Thymus (tissue), 14 donors: ENCODE results near the gene FGF2. TPM values are rescaled to one million over a fixed set of nuclear protein-coding genes. Genes with fewer than 3 reads are reported as not detected.
A peak's percentile ranks its signal among the peaks of the same experiment; 100 is the strongest.

Experiments used
- DNase-seq, 9 donors: peaks; one replicate each; pipeline ENCODE4 v3.0.0-alpha.2; 2013; ENCODE audit warnings: low spot score in 9 of 9, low read depth in 6 of 9, missing footprints in 1 of 9
- H3K27ac ChIP-seq, 2 donors: one replicate each; pipeline ENCODE4 v1.5.1; 2013; ENCODE audit warnings: control low read depth in 1 of 2, low read depth in 1 of 2, low read length in 1 of 2, mild to moderate bottlenecking in 1 of 2, moderate library complexity in 1 of 2
- H3K27me3 ChIP-seq, 2 donors: one replicate each; pipeline ENCODE4 v1.5.1; 2013; ENCODE audit warnings: low read length in 1 of 2; ENCODE audit not compliant: control insufficient read depth in 2 of 2, insufficient read depth in 1 of 2
- H3K36me3 ChIP-seq, 2 donors: one replicate each; pipeline ENCODE4 v1.5.1; 2013; ENCODE audit warnings: low read length in 1 of 2, mild to moderate bottlenecking in 1 of 2, moderate library complexity in 1 of 2; ENCODE audit not compliant: control insufficient read depth in 2 of 2, insufficient read depth in 2 of 2
- H3K4me1 ChIP-seq, 2 donors: one replicate each; pipeline ENCODE4 v1.5.1; 2013; ENCODE audit warnings: low read length in 2 of 2; ENCODE audit not compliant: control insufficient read depth in 2 of 2, insufficient read depth in 2 of 2
- H3K4me3 ChIP-seq, 2 donors: one replicate each; pipeline ENCODE4 v1.5.1; 2013; ENCODE audit warnings: low read length in 2 of 2, control low read depth in 1 of 2, mild to moderate bottlenecking in 1 of 2
- H3K9me3 ChIP-seq, 2 donors: one replicate each; pipeline ENCODE4 v1.5.1; 2013; ENCODE audit warnings: low read length in 1 of 2, mild to moderate bottlenecking in 1 of 2; ENCODE audit not compliant: control insufficient read depth in 2 of 2, insufficient read depth in 1 of 2
- WGBS: extraction: QIAGEN DNeasy Blood & Tissue Kit; methylation state at CpG from one replicate; pipeline ENCODE4 v1.1.7; 2013; 5-methylcytosine and 5-hydroxymethylcytosine counted together
- long read RNA-seq, 10 donors: transcript quantifications; one replicate each; lab custom pipeline, GENCODE V29; 2026
- polyA plus RNA-seq: library from polyadenylated mRNA; stranded (reverse); fragments of 200-250 nt; gene quantifications from one replicate; pipeline ENCODE4 v1.2.3, GENCODE V29; 2013
- total RNA-seq: library from RNA; stranded (reverse); fragments of 120-200 nt; gene quantifications from one replicate; pipeline ENCODE4 v1.2.4, GENCODE V29; 2013
- donor health status: healthy.

FGF2 gene
- total RNA-seq, result 2.0 TPM
- polyA plus RNA-seq, result 3.7 TPM
- long read RNA-seq, donor 1, result 0 reads
- long read RNA-seq, donor 2, result 0 reads
- long read RNA-seq, donor 3, full-length matches to known transcripts, result 1 of 1 reads
- long read RNA-seq, donor 3, partial matches to known transcripts, result 0 of 1 reads
- long read RNA-seq, donor 3, other reads (novel, unspliced or antisense), result 0 of 1 reads
- long read RNA-seq, donor 4, full-length matches to known transcripts, result 1 of 1 reads
- long read RNA-seq, donor 4, partial matches to known transcripts, result 0 of 1 reads
- long read RNA-seq, donor 4, other reads (novel, unspliced or antisense), result 0 of 1 reads
- long read RNA-seq, donor 5, full-length matches to known transcripts, result 2 of 8 reads
- long read RNA-seq, donor 5, partial matches to known transcripts, result 6 of 8 reads
- long read RNA-seq, donor 5, other reads (novel, unspliced or antisense), result 0 of 8 reads
- long read RNA-seq, donor 6, full-length matches to known transcripts, result 5 of 5 reads
- long read RNA-seq, donor 6, partial matches to known transcripts, result 0 of 5 reads
- long read RNA-seq, donor 6, other reads (novel, unspliced or antisense), result 0 of 5 reads
- long read RNA-seq, donor 7, full-length matches to known transcripts, result 1 of 1 reads
- long read RNA-seq, donor 7, partial matches to known transcripts, result 0 of 1 reads
- long read RNA-seq, donor 7, other reads (novel, unspliced or antisense), result 0 of 1 reads
- long read RNA-seq, donor 8, full-length matches to known transcripts, result 1 of 1 reads
- long read RNA-seq, donor 8, partial matches to known transcripts, result 0 of 1 reads
- long read RNA-seq, donor 8, other reads (novel, unspliced or antisense), result 0 of 1 reads
- long read RNA-seq, donor 9, full-length matches to known transcripts, result 1 of 1 reads
- long read RNA-seq, donor 9, partial matches to known transcripts, result 0 of 1 reads
- long read RNA-seq, donor 9, other reads (novel, unspliced or antisense), result 0 of 1 reads
- long read RNA-seq, donor 10, full-length matches to known transcripts, result 1 of 1 reads
- long read RNA-seq, donor 10, partial matches to known transcripts, result 0 of 1 reads
- long read RNA-seq, donor 10, other reads (novel, unspliced or antisense), result 0 of 1 reads

- H3K27ac ChIP-seq, result peak within 1 kb of the TSS; percentile 55 to 60
- H3K9me3 ChIP-seq, result no peaks in the 10 kb centered on the region
- peaks cover 56 to 83% of the 10 kb centered on the region in 2 donors for H3K27me3 ChIP-seq
- H3K4me1 ChIP-seq, result peaks cover 0 to 11% of the 10 kb centered on the region in 2 donors
- H3K36me3 ChIP-seq, result no peaks in the 10 kb centered on the region
- WGBS, result 3% methylated on average over 97 of the region's 97 CpGs
- DNase-seq, result peak in 1 of 9 donors; percentile 2
- H3K4me3 ChIP-seq, result peak within 1 kb of the TSS; percentile 34 to 46
Observed at GRCh38 chr4:122826553-122827257, at the start of gene FGF2. TSS of gene FGF2 (plus strand) at chr4:122826831. CDS start at chr4:122827175, 344 bp downstream.

- no peaks in the 10 kb centered on the region for H3K9me3 ChIP-seq
- H3K27ac ChIP-seq, result no peak overlapping the region
- no peaks in the 10 kb centered on the region for H3K27me3 ChIP-seq
- WGBS, result 94% methylated on average over 4 of the region's 4 CpGs
- H3K4me1 ChIP-seq, result no peaks in the 10 kb centered on the region
- H3K4me3 ChIP-seq, result no peak overlapping the region
- no peak for DNase-seq
- H3K36me3 ChIP-seq, result no peaks in the 10 kb centered on the region
Observed at GRCh38 chr4:122776916-122777315, 49.7 kb upstream of the FGF2 start.

DNA sequence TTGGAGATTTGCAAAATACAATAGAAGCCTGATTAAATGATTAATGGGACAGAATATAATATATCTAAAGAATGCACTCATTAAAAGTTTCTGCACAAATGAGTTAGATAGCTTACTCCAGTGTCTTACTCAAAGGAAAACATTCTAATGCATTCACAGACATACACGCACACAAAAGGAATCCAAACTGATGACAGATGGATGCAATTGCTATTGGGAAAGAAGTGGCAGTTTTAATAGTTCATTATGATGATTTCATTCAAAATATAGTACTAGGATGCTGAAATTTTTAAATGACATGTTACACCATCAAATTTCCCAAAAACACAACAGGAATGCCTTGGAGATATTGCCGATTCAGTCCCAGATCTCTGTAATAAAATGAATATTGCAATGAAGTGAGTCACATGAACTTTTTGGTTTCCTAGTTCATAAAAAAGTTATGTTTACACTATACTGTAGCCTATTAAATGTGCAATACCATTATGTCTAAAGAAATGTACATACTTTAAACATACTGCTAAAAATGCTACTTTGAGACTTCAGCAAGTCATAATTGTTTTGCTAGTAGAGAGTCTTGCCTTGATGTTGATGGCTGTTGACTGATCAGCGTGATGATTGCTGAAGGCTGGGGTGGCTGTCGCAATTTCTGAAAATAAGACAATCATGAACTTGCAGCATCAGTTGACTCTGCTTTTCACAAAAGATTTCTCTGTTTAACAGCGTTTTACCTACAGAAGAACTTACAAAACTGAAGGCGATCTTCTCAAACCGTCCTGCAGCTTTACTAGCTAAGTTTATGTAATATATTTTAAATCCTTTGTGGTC lies 48.6 kb upstream of the FGF2 start:
- no peak for DNase-seq
- Histone ChIP-seq H3K36me3 (no peaks in the 10 kb centered on the region), H3K27me3 (no peaks in the 10 kb centered on the region), H3K9me3 (no peaks in the 10 kb centered on the region), H3K4me3 (no peak overlapping the region), H3K4me1 (no peaks in the 10 kb centered on the region), H3K27ac (no peak overlapping the region)
- 99% methylated on average over 7 of the region's 7 CpGs for WGBS

- no peak for DNase-seq
- Histone ChIP-seq H3K27ac (no peak overlapping the region), H3K27me3 (no peaks in the 10 kb centered on the region), H3K36me3 (no peaks in the 10 kb centered on the region), H3K4me1 (no peaks in the 10 kb centered on the region), H3K9me3 (no peaks in the 10 kb centered on the region), H3K4me3 (no peak overlapping the region)
- WGBS, result 98% methylated on average over 2 of the region's 2 CpGs
Observed at GRCh38 chr4:122781486-122781885, 45.1 kb upstream of the FGF2 start.

DNA sequence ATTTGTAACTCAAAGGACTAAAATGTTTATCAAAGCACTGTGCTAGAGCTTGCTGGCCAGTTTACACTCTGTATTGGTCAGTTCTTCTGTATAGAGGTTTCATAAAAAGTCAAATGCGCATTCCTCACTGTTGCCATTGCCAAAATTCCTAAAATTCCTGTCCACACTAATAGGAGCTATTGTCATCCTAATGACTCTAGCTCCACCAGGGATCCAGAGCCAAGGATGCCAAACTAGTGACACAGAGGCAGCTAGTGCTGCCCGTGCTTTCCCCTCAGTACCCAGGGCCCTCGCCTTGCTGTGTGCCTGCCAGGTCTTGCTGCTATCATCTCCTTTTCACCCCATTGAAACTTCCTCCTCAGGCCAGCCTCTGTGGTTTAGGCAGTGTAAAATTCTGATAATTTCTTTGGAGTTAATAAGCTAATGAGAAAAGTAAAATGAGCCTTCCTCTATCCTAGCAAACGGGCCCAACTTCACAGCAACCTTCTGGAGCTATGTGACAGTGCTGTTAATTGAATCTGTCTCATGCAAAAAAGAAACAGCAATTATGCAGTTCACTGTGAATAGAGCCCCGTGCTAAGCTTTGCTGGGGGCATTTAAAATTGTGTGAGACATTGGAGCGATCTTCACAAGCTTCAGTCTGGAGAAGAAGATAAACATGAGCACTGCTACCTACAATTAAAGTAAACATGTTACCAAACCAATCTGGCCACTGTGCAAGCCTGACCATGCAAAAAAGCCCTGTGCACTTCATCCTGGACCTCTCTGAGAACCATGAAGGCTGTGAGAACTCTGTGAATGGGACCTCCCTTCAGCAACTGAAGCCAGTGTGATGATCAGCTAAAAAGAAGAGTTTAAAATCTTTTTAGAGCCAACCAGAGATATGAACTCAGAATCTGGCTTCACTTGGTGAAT lies 43.1 kb upstream of the FGF2 start:
- Histone ChIP-seq H3K4me3 (no peak overlapping the region), H3K4me1 (no peaks in the 10 kb centered on the region), H3K27me3 (no peaks in the 10 kb centered on the region), H3K9me3 (no peaks in the 10 kb centered on the region), H3K36me3 (no peaks in the 10 kb centered on the region), H3K27ac (no peak overlapping the region)
- whole genome bisulfite sequencing, result 68% methylated on average over 6 of the region's 6 CpGs
- no peak for DNase-seq

DNA sequence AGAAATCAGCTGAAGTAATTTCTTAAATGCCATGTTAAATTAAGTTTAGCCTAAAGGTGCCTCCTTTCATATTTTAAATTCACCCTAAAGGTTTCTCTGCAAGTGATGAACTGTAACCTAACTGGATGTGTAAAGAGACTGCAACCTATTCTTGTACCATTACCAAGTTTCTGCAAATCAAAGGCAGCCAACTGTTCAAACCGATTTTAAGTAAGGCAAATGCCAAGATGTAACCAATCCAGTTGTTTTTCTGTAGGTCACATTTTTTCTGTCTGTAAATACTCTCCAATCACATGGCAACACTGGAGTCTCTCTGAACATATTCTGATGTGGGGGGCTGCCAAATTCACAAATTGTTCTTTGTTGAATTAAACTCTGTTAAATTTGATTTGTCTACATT lies 42.4 kb upstream of the FGF2 start:
- H3K27me3 ChIP-seq, result no peaks in the 10 kb centered on the region
- no peak for DNase-seq
- no peak overlapping the region for H3K4me3 ChIP-seq
- H3K27ac ChIP-seq, result no peak overlapping the region
- no peaks in the 10 kb centered on the region for H3K36me3 ChIP-seq
- H3K4me1 ChIP-seq, result no peaks in the 10 kb centered on the region
- 81% methylated on average over 1 of the region's 1 CpG for WGBS
- no peaks in the 10 kb centered on the region for H3K9me3 ChIP-seq

DNA sequence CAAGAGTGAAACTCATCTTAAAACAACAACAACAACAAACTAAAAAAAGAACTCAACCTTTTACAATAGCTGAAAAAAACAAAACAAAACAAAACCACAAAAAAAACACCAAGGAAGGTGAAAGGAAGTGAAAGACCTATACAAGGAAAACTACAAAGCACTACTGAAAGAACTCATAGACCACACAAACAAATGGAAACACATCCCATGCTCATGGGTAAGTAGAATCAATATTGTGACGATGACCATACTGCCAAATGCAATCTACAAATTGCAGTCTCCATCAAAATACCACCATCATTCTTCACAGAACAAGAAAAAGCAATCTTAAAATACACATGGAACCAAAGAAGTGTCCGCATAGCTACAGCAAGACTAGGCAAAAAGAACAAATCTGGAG lies 41.5 kb upstream of the FGF2 start:
- Histone ChIP-seq H3K36me3 (no peaks in the 10 kb centered on the region), H3K4me1 (no peaks in the 10 kb centered on the region), H3K9me3 (no peaks in the 10 kb centered on the region), H3K27ac (no peak overlapping the region), H3K4me3 (no peak overlapping the region), H3K27me3 (no peaks in the 10 kb centered on the region)
- DNase-seq, result no peak
- 97% methylated on average over 2 of the region's 2 CpGs for WGBS
